ENCODE data around the gene CD79B. TPM values are rescaled to one million over a fixed set of nuclear protein-coding genes. Genes with fewer than 3 reads are reported as not detected.

Gene CD79B
- polyA plus RNA-seq, 1 donor (not counting 4 experiments of a cell fraction or from before 2014, with no cell fraction given) = 0.07 TPM

- H3K79me2 ChIP-seq (ENCODE audit: control insufficient read depth, insufficient read depth, low read length) = no peaks in the 10 kb centered on the region
- H2AFZ ChIP-seq (ENCODE audit: control insufficient read depth, low read length) = no peak overlapping the region
- H3K4me1 ChIP-seq (ENCODE audit: control insufficient read depth, extremely low read depth, insufficient read depth, low read length) = peaks cover 2% of the 10 kb centered on the region
- no peaks in the 10 kb centered on the region for H4K20me1 ChIP-seq (ENCODE audit: control insufficient read depth, extremely low read depth, insufficient read depth, low read length)
- no peak overlapping the region for H3K4me2 ChIP-seq (ENCODE audit: control insufficient read depth, extremely low read depth, insufficient read depth, low read depth, low read length)
- TF ChIP-seq CTCF (optimal IDR thresholded peaks at IDR 0.05 in 1 of 3, IDR thresholded peaks at IDR 0.05 in 1 of 3, conservative IDR thresholded peaks at IDR 0.05 in 1 of 3; ENCODE audit: extremely low read depth in 1 of 3, insufficient read depth in 2 of 3, low read length in 3 of 3) = no peak
- no peak for TF ChIP-seq EZH2 (IDR thresholded peaks at IDR 0.05; ENCODE audit: low read length)
- no peaks in the 10 kb centered on the region for H3K36me3 ChIP-seq (ENCODE audit: control insufficient read depth in 2 of 2, extremely low read depth in 1 of 2, insufficient read depth in 2 of 2, low read length in 2 of 2)
- peaks cover 10% of the 10 kb centered on the region for H3K27me3 ChIP-seq (ENCODE audit: control insufficient read depth, extremely low read depth, insufficient read depth, low read length)
- H3K9me3 ChIP-seq (ENCODE audit: control insufficient read depth, low read depth, low read length) = no peaks in the 10 kb centered on the region
- H3K4me3 ChIP-seq (ENCODE audit: control insufficient read depth in 2 of 3, extremely low read depth in 1 of 3, insufficient read depth in 2 of 3, low read depth in 1 of 3, low read length in 3 of 3) = no peak overlapping the region
- FAIRE-seq (no peak), DNase-seq (ENCODE audit: low read depth, low spot score) (no peak)
- H3K9me1 ChIP-seq (ENCODE audit: control insufficient read depth, extremely low read depth, insufficient read depth, low read length) = no peaks in the 10 kb centered on the region
- H3K27ac ChIP-seq (ENCODE audit: control insufficient read depth, insufficient read depth, low read length) = no peak overlapping the region
- dilution Hi-C loops (cut with MboI; ENCODE audit: extremely low pct_ligation_motif_present, low sequenced_read_pairs) = no loop called here
- H3K9ac ChIP-seq (ENCODE audit: control insufficient read depth, extremely low read depth, insufficient read depth, low read length) = no peak overlapping the region
Measured at GRCh38 chr17:63939884-63940283, 7.8 kb upstream of the CD79B start.

GRCh38 chr17:63939401-63939800, 7.3 kb upstream of the CD79B start:
- Histone ChIP-seq H3K4me2 (ENCODE audit: control insufficient read depth, extremely low read depth, insufficient read depth, low read depth, low read length) (no peak overlapping the region), H3K27ac (ENCODE audit: control insufficient read depth, insufficient read depth, low read length) (no peak overlapping the region), H3K4me1 (ENCODE audit: control insufficient read depth, extremely low read depth, insufficient read depth, low read length) (peaks cover 2% of the 10 kb centered on the region), H3K9me3 (ENCODE audit: control insufficient read depth, low read depth, low read length) (no peaks in the 10 kb centered on the region), H4K20me1 (ENCODE audit: control insufficient read depth, extremely low read depth, insufficient read depth, low read length) (no peaks in the 10 kb centered on the region), H3K36me3 (ENCODE audit: control insufficient read depth in 2 of 2, extremely low read depth in 1 of 2, insufficient read depth in 2 of 2, low read length in 2 of 2) (no peaks in the 10 kb centered on the region), H3K79me2 (ENCODE audit: control insufficient read depth, insufficient read depth, low read length) (no peaks in the 10 kb centered on the region), H3K4me3 (ENCODE audit: control insufficient read depth in 2 of 3, extremely low read depth in 1 of 3, insufficient read depth in 2 of 3, low read depth in 1 of 3, low read length in 3 of 3) (no peak overlapping the region), H3K27me3 (ENCODE audit: control insufficient read depth, extremely low read depth, insufficient read depth, low read length) (peaks cover 14% of the 10 kb centered on the region), H3K9ac (ENCODE audit: control insufficient read depth, extremely low read depth, insufficient read depth, low read length) (no peak overlapping the region), H3K9me1 (ENCODE audit: control insufficient read depth, extremely low read depth, insufficient read depth, low read length) (no peaks in the 10 kb centered on the region), H2AFZ (ENCODE audit: control insufficient read depth, low read length) (no peak overlapping the region)
- dilution Hi-C loops (cut with MboI; ENCODE audit: extremely low pct_ligation_motif_present, low sequenced_read_pairs) = no loop called here
- DNase-seq (ENCODE audit: low read depth, low spot score) = no peak
- TF ChIP-seq CTCF (optimal IDR thresholded peaks at IDR 0.05 in 1 of 3, IDR thresholded peaks at IDR 0.05 in 1 of 3, conservative IDR thresholded peaks at IDR 0.05 in 1 of 3; ENCODE audit: extremely low read depth in 1 of 3, insufficient read depth in 2 of 3, low read length in 3 of 3) (no peak), EZH2 (IDR thresholded peaks at IDR 0.05; ENCODE audit: low read length) (no peak)
- no peak for FAIRE-seq

Measured in keratinocyte (primary cell).